ENCODE measurements around the gene MYO1A.

Gene MYO1A

DNA sequence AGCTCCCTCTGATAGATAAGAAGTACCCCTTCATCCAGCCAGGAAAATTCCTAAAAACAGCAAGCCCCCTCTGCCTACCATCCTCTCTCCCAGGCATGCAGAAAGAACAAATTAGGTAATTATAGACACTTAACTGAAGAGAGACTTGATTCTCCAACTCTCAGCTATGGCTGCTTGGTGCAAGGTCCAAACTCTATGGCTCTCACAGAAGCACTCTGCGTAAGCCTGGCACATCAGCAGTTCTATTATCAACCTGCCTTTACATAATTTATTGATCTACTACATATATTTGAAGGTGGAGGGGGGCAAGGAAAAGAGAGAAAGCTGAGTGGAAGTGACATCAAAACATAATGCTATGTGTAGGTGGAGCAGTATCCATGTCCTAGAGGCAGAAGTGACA is 1.1 kb upstream of the MYO1A start:
- TF ChIP-seq, protein P1, sequence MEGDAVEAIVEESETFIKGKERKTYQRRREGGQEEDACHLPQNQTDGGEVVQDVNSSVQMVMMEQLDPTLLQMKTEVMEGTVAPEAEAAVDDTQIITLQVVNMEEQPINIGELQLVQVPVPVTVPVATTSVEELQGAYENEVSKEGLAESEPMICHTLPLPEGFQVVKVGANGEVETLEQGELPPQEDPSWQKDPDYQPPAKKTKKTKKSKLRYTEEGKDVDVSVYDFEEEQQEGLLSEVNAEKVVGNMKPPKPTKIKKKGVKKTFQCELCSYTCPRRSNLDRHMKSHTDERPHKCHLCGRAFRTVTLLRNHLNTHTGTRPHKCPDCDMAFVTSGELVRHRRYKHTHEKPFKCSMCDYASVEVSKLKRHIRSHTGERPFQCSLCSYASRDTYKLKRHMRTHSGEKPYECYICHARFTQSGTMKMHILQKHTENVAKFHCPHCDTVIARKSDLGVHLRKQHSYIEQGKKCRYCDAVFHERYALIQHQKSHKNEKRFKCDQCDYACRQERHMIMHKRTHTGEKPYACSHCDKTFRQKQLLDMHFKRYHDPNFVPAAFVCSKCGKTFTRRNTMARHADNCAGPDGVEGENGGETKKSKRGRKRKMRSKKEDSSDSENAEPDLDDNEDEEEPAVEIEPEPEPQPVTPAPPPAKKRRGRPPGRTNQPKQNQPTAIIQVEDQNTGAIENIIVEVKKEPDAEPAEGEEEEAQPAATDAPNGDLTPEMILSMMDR (IDR thresholded peaks at IDR 0.05): no peak
- H3K27ac ChIP-seq: no peak overlapping the region
- no peak for DNase-seq (ENCODE audit: low spot score)

GRCh38 chr12:57049119-57049446 is 846 bp downstream of the MYO1A start:
- no peak overlapping the region for H3K4me3 ChIP-seq

More for the DNA sequence above, 1.1 kb upstream of the MYO1A start:
- no peak overlapping the region for H3K4me3 ChIP-seq

GRCh38 chr12:57048423-57049118 is 1.4 kb downstream of the MYO1A start:
- DNase-seq (ENCODE audit: low spot score): no peak
- Histone ChIP-seq H3K4me3 (no peak overlapping the region), H3K27ac (no peak overlapping the region)
- TF ChIP-seq, protein P1 (IDR thresholded peaks at IDR 0.05): no peak

More at GRCh38 chr12:57049119-57049446, 846 bp downstream of the MYO1A start:
- TF ChIP-seq, protein P1 (IDR thresholded peaks at IDR 0.05): no peak
- no peak overlapping the region for H3K27ac ChIP-seq
- DNase-seq (ENCODE audit: low spot score): no peak

DNA sequence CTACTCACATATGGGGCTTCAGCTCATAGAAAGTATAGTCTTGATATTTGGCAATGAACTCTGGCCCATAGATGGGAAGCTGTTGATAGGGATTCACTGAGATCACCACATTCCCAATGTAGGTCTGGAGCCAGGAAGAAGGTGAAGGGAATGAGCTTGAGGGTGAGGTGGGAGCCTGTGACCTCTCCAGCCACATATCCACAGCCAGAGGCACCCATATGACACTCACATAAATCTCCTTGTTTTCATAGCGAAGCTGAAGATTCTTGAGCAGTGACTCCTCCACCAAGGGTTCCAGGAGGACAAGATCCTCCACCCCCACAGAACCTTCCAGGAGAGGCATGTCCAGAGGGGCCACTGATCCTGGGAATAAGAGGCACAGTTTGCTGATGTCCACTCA is 1.9 kb downstream of the MYO1A start:
- no peak overlapping the region for H3K4me3 ChIP-seq
- no peak for DNase-seq (ENCODE audit: low spot score)
- TF ChIP-seq, protein P1 (IDR thresholded peaks at IDR 0.05): no peak
- no peak overlapping the region for H3K27ac ChIP-seq

DNA sequence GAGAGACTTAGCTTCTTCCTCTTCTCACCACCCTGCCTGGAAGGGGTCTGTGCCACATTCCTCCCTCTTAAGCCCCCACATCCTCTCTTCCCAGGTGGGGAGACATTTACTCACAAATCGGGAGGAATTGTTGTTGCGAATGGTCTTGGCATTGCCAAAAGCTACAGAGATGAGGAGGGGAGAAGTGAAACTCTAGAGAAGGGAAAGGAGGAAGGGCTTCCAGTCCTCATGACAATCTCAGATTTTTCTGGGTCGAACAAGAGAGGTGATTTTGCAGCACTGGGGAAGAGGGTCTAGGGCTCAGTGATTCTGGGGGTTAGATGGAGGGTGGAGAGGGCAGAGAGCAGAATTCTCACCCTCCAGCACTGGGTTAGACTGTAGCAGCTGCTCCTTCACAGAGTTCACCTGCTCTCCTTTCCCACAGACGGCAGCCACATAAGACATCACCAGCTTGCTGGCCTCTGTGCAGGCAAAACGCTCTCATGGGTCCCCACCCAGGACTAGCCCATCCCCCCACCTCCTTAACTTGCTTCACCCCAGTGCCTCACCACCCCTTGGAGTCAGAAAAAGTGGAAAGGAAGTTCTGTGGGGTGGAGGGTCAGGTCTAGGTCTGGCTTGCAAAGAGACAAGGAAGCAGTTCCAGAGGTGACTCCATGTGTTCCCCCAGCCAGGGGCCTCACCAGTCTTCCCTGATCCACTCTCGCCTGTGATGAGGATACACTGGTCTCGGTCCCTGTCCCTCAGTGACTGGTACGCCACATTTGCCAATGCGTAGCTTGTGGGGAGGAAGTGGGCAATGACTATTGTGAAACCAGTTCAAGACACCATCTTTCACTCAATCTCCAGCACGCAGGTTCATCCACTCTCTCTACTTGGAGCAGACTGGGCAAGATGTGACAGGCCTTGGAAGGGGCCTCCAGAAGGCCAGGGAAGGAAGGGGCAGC is 2.7 kb downstream of the MYO1A start:
- peak overlapping the region in 1 of 2 donors; percentile 38 for H3K27ac ChIP-seq
- TF ChIP-seq, protein P1 (IDR thresholded peaks at IDR 0.05): no peak
- DNase-seq (ENCODE audit: low spot score): no peak
- peak overlapping the region; percentile 28 for H3K4me3 ChIP-seq

- H3K27ac ChIP-seq: peak overlapping the region in 1 of 2 donors; percentile 38
- TF ChIP-seq, protein P1 (IDR thresholded peaks at IDR 0.05): no peak
- H3K4me3 ChIP-seq: peak overlapping the region; percentile 28
- no peak for DNase-seq (ENCODE audit: low spot score)
These were observed 3.7 kb downstream of the MYO1A start for GRCh38 chr12:57046086-57046791.
